GM08714 (cell line): ENCODE data around the gene STARD6.
"Not testable (repeated sequence)": the region's sequence is repeated elsewhere in the genome, so short reads cannot be mapped to it uniquely, and the experiment has no call there.

Experiments used
- H3K4me3 ChIP-seq: fragments of 200-500 bp; sonication (Bioruptor generic); 2 replicates; pipeline ENCODE4 v1.5.1; 2014; ENCODE audit warnings: mild to moderate bottlenecking, low read length, inconsistent platforms
- ZNF274 ChIP-seq: IDR thresholded peaks from 2 replicates; pipeline ENCODE4 v1.6.1; 2012; ENCODE audit warnings: mild to moderate bottlenecking, low read depth, low read length

The STARD6 gene

DNA sequence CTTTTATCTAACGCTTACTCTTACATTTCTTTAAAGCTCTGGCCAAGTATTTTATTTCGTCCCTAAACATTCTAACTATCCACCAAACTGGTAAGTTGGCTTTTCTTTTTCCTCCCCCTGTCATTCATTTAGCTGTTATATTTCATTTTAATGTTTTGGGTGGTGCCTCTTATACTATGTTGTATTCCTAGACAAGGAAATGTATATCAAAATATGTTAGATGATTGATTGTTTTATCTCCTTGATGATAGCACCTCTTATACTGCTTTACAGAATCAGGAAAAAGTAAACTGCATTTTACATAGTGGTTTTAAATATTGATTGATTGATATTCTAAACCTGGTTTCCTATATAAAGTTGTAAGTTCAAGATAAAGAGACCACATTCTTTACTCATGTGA is 24.0 kb upstream of the STARD6 start:
- H3K4me3 ChIP-seq = no peak overlapping the region
- TF ChIP-seq ZNF274 = no peak

DNA sequence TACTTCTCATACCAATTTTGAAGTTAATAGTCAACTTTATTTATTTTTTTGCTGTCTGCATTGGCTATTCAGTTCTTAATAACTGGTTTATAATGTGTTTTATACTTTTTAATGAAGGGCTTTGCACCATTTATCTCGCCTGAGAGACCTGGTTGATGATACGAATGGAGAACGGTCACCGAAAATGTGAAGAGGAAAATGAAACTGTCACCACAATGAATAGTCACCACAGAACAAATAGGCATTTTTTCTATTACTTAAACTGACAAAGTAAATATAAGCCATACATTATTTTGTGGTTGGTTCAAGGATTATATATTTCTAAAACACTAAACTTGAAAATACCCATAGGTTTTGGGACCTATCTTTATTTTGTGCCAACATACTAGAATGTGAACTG is 20.4 kb upstream of the STARD6 start:
- H3K4me3 ChIP-seq = no peak overlapping the region
- no peak for TF ChIP-seq ZNF274

DNA sequence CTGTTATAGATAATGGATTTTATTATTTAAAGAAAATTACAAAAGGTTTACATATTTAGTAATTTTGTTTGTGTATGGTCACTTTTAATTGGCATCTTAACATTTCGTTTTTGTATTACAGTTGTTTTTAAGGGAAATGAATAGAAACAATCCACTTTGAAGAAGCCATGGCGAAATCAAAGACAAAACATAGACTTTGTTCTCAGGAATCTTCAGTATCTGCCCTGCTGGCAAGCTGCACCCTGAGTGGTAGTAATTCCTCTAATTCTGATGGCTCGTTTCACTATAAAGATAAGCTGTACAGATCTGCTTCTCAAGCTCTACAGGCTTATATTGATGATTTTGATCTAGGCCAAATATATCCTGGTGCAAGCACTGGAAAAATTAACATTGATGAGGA is 2.7 kb upstream of the STARD6 start:
- no peak for TF ChIP-seq ZNF274
- no peak overlapping the region for H3K4me3 ChIP-seq

DNA sequence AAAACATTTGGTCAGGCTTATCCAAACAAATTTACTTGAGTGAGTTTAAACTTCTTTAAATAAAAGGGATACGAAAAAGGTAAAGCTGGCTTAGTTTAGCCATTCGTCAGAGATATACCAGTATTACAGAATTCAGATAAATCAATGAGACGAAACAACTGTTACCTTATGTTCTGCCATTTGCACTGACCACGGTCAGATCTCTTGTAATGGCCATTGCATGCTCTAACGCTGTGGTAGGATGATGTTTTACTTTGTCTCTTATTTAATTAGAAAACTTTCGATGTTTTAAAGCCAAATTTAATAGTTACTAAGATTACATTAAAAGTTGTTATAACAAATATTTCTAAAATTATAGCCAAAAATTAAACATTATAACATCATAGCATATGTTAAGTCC is 1.6 kb upstream of the STARD6 start:
- TF ChIP-seq ZNF274 = no peak
- peak overlapping the region; percentile 90; the same call in 1 of the 2 replicates for H3K4me3 ChIP-seq

DNA sequence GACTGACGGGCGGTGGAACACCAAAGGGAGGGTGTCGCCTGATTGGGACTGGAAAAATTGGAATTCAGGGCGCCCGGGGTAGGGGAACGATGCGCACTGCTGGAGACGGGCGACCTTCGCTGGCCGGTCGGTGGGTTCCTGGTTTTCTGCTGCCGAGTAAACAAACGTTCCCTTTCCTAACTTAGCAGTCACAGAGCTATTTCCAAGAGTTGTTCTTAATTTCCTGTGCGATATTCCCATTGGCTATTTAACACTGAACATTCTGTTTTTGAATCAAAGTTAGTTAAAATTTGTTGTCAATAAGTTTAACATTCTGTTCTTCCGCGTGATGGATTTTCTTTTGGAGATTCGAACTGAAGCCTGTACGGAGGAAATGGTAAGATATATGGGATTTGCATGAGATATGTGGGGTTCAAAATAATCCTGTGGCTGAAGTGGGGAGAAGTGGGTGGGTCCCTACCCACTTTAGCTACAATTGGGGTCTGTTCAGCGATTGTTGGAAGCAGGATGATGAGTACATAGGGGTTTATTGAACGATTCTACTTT is 910 bp upstream of the STARD6 start:
- peak overlapping the region; percentile 90 for H3K4me3 ChIP-seq
- TF ChIP-seq ZNF274 = no peak

DNA sequence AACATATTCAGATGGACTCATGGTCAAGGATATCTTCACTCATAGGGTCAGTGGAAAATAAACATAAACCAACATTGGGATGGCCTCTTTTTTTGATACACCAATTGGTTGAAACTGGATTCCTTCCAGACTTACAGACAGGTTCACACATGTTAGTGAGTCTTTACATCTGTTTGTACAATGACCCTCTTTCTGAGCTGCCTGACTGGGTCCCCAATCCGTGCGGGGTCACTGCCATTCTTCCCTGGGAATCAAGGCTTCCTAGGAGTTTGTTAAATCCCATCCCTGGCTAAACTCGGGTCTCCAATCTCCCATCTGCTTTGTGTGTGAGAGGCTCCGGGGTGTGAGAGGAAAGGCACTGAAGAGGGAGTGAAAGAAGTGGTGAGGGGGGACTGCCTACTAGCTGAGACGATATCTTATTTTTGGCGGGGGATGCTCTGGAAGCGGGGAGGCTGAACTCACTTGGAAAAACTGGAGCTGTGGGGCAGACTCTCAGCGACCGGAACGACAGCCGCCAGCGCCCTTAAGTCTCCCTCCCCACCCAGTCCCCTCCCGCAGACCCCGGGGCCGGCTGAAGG is 487 bp downstream of the STARD6 start:
- no peak for TF ChIP-seq ZNF274
- H3K4me3 ChIP-seq = peak overlapping the region; percentile 90

DNA sequence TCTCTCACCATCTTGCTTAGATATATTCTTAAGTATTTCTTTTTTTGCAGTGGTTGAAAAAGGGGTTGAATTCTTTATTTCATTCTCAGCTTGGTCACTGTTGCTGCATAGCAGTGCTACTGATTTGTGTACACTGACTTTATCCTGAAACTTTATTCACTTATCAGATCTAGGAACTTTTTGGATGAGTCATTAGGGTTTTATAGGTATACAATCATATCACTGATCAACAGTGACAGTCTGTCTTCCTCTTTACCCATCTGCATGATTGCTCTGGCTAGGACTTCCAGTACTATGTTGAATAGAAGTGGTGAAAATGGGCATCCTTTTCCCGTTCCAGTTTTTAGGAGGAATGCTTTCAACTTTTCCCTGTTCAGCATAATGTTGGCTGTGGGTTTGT is 6.5 kb downstream of the STARD6 start:
- no peak for TF ChIP-seq ZNF274
- H3K4me3 ChIP-seq = no peak overlapping the region

DNA sequence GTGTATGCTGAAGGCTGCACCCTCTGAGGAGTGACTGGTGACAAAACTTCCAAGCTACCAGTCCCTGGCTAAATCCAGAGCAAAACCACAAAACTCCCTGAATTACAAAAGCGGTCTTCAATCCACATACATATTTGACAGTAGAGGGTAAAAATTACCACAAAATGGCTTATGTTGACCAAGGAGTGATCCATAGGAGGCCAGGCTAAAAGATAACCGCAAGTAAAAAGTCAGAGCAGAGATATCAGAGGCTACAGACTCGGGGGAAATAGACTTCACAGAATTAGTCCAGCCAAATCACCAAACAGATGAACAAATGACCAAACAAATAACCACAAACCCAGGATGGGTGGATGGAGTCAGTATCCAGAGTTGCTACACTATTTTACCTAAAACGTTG is 19.4 kb downstream of the STARD6 start:
- H3K4me3 ChIP-seq = no peak overlapping the region
- TF ChIP-seq ZNF274 = no peak

DNA sequence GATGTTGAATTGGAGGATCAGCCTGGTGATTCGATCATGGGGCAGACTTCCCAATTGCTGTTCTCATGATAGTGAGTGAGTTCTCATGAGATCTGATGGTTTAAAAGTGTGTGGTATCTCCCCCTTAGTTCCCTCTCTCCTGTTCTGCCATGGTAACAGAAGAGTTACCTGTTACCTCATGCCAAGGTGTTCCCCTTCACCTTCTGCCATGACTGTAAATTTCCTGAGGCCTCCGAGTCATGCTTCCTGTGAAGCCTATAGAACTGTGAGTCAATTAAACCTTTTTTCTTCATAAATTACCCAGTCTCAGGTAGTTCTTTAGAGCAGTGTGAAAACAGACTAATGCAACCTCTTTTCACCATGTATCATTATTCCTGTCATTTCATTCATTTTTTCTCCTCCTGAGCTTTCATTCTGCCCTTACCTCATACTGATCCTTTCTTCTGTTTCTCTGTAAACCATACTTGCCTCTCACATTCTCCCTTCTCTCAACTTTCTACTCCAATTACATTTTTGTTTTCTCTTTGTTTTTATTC is 22.0 kb downstream of the STARD6 start:
- TF ChIP-seq ZNF274 = no peak
- H3K4me3 ChIP-seq = no peak overlapping the region

DNA sequence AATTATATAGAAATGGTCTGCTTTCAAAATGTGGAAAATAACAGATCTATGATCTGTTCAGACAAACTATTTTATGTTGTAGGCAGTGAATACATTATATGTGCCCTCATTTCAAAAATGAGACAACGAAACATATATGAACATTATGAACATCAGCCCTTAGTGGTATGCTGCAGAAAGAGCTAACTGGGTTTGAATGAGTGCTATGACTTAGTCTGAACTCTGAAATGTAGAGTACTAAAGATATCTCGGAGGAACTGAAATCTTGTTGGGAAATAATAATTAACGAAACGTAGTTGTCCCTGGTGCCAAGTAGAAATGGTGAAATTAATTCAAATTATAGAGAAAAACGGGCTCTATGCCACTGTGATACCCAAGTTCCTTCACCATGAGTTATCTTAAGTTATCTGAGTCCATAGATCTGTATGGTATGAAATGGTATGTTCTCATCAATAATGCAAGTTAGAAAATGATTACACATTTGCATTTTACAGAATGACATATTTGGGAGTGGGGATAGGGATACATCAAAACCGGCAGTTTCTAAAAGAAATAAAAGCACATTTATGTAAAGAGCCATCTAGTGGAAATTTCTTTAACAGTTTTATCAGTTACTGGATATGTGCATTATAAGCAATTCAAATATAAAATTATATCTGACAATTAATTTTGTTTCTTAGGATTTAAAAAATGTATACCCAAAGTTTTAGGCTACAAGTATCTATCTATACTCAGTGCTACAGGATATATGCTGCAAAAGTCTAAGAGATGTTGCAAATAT is 26.7 kb downstream of the STARD6 start:
- no peak overlapping the region for H3K4me3 ChIP-seq
- TF ChIP-seq ZNF274 = no peak

DNA sequence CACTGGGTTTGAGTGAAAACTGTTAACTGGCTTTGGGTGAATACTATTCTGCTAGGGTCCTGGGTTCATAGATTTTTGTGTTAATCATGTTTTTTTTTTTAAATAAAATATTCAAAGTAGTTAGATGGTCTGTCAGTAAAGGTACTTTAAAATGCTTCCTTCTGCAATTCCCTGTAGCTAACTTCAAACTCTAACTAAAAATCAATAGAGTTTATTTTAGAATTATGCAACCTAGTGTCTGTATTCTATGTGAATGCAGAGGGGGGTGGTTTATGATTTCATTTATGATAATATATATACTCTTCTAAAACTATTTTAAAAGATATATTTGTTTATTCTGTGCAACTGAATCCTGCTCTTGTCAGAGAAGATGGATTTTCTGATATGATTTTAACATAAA is 27.9 kb downstream of the STARD6 start:
- no peak overlapping the region for H3K4me3 ChIP-seq
- no peak for TF ChIP-seq ZNF274

DNA sequence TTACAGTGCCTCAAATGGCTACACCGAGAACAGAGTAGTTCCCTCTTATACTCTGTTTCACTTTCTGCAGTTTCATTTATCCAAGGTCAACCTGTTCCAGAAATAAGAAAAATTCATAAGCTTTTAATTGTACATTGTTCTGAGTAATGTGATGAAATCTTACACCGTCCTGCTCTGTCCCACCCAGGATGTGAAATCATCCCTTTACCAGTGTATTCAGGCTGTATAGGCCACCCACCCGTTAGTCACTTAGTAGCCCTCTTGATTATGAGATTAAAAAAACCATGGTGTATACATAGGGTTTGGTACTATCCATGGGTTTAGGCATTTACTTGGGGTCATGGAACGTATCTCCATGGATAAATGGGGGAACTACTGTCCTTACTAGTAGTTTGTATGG is 29.8 kb downstream of the STARD6 start:
- no peak overlapping the region for H3K4me3 ChIP-seq
- no peak for TF ChIP-seq ZNF274

DNA sequence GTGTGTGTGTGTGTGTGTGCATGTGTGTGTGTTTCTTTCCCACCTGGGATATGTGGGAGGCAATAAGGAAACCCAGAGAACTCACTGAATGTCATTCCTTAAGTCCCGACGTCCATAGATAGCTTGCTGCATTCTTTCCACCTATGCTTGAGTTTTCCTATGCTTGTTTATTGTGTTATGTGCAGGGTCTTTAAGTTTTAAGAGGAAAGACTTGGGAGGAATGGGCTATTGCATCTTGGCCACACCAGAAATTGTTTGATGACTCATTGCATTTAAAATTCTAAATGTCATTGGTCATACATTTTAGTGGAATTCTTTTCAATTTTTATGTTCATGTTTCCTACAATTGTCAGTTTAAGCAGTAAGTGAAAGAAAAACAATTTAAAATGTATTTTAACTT is 33.7 kb downstream of the STARD6 start:
- H3K4me3 ChIP-seq = no peak overlapping the region
- TF ChIP-seq ZNF274 = no peak

DNA sequence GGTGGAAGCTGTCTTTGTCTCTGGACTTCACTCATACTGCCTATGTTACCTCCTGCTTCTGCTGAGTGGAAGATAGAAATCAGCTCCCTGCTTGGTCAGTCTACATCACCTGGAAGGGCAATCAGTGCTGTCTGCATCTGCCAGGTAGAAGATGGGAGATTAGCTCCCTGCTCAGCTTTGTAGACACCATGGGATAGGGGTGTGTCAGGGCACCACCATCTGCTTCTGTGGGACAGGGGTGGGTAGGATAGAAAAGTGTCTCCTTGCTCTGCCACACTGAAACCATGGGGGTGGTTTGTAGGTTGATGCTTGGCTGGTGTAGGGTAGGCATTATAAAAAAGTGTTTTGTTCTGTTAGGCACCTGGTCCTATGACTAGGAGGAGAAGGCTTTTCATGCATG is 34.1 kb downstream of the STARD6 start:
- no peak for TF ChIP-seq ZNF274
- no peak overlapping the region for H3K4me3 ChIP-seq

DNA sequence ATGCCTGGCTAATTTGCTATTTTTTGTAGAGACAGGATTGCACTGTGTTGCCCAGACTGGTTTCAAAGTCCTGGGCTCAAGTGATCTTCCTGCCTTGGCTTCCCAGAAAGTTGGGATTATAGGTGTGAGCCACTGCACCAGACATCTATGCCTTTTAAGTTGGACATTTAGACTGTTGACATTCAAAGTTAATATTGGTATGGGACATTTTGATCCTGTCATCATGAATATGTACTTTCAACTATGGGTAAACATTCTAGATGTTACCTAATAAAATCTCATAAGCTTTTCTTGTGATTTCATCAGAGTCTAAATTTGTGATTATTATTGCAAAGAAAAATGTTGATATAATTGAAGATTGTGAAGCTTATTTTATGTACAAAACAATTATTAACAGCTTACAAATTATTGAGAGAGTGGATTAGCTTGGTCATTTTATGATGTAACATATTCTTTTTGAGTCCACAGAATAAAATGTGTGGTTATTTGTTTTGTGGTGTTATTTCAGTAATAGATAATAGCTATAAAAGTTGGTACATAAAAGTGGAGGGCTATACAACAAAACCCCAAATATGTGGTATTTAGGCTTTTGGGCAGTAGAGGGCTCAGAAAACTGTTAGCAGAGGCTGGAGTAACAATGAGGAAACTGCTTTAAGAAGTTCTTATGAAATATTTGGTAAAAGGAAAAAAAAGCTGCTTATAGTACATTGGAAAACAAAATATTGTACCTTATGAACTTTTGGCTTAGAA is 41.4 kb downstream of the STARD6 start:
- TF ChIP-seq ZNF274 = no peak
- no peak overlapping the region for H3K4me3 ChIP-seq

DNA sequence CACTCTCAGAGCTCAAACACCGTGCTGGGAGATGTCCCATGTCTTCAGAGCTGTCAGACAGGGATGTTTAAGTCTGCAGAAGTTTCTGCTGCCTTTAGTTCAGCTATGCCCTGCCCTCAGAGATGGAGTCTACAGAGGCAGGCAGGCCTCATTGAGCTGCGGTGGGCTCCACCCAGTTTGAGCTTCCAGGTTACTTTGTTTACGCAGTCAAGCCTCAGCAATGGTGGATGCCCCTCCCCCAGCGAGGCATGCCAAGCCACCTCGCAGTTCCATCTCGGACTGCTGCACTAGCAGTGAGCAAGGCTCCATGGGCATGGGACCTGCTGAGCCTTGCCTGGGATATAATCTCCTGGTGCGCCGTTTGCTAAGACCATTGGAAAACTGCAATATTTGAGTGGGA is 48.1 kb downstream of the STARD6 start:
- H3K4me3 ChIP-seq = not testable (repeated sequence)
